ENCODE data around the gene SPAG16. TPM values are rescaled to one million over a fixed set of nuclear protein-coding genes. Genes with fewer than 3 reads are reported as not detected.

The SPAG16 gene
- total RNA-seq, 1 experiment from 2014 or later = 17.6 TPM

DNA sequence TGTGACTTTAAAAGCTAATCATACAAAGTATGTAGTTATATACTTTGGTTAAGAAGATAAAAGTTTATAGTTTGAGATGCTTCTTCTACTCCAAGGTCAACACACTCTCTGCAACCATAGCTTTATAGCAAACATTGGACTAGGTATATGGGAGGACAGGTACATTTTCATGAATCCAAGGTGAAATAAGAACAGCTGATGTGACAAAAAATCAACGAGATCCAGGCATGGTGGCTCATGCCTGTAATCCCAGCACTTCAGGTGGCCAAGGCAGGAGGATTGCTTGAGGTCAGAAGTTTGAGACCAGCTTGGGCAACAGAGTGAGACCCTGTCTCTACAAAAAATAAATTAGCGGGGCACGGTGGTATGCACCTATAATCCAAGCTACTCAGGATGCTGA lies 963.3 kb downstream of the SPAG16 start:
- no peaks in the 10 kb centered on the region for H3K36me3 ChIP-seq
- H3K27me3 ChIP-seq (replicated peaks) = no peaks in the 10 kb centered on the region; the same call in 1 of the 2 replicates
- DNase-seq (ENCODE audit: low read depth in 1 of 2, low spot score in 2 of 2) = no peak
- no peaks in the 10 kb centered on the region for H3K4me1 ChIP-seq (replicated peaks)
- H3K4me3 ChIP-seq = no peak overlapping the region
- no peaks in the 10 kb centered on the region for H3K9me3 ChIP-seq (replicated peaks)
- H3K27ac ChIP-seq = no peak overlapping the region

DNA sequence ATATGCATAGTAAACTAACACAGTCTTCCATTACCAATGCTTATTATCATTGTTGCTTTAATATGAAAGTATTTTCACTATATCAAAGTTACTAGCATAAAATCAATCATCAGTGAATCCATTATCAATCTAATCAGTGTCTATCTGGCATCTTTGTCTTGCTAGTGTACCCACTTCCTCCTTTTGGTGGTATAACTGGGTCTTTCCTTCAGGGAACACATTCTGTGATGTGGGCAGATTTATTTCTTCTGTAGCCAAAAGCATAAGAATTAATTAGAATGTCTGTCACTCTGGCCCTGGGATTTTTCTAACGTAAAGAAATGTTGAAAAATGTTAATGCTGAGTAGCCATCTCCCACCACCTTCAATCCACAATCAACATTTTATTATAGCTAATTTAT lies 970.8 kb downstream of the SPAG16 start:
- no peak overlapping the region for H3K4me3 ChIP-seq
- no peaks in the 10 kb centered on the region for H3K9me3 ChIP-seq (replicated peaks)
- no peak for DNase-seq (ENCODE audit: low read depth in 1 of 2, low spot score in 2 of 2)
- H3K4me1 ChIP-seq (replicated peaks) = no peaks in the 10 kb centered on the region
- H3K36me3 ChIP-seq = no peaks in the 10 kb centered on the region
- no peak overlapping the region for H3K27ac ChIP-seq
- no peaks in the 10 kb centered on the region for H3K27me3 ChIP-seq (replicated peaks)

DNA sequence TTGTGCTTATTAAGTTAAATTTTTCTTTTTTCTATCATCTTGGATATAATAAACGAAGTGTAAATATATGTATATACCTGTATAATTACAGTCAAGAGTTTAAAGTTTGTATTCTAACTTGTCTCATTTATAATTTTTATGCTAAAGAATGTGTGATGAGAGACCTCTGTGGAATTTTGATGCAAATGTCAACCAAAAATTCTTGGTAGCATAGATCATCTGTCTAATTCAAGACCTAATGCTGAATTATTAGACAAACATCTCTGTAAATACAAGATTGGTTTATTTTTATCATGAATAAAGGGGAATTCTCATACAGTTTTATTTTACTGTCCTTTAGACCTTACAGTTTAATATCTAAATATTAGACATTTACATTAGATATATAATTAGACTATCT lies 977.4 kb downstream of the SPAG16 start:
- Histone ChIP-seq H3K4me3 (no peak overlapping the region), H3K4me1 (replicated peaks) (no peaks in the 10 kb centered on the region), H3K9me3 (replicated peaks) (no peaks in the 10 kb centered on the region), H3K27me3 (replicated peaks) (no peaks in the 10 kb centered on the region), H3K36me3 (no peaks in the 10 kb centered on the region), H3K27ac (no peak overlapping the region)
- no peak for DNase-seq (ENCODE audit: low read depth in 1 of 2, low spot score in 2 of 2)

DNA sequence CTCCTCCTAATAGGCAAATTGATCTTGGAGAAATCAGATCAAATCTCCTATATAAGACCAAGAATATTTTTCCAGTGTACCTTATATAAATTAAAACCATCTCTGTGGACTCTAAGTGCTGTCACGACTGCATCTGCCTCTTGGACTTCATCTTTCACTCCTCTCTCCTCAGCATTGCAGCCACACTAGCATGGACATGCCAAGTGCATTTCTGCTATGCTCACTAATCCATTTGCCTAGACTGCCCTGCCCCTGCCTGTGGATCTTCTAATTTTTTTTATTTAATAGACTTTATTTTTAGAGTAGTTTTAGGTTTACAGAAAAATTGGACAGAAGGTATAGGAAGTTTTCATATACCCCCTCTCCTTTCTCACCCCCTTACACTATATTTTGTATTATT lies 979.9 kb downstream of the SPAG16 start:
- Histone ChIP-seq H3K4me1 (replicated peaks) (no peaks in the 10 kb centered on the region), H3K27me3 (replicated peaks) (no peaks in the 10 kb centered on the region), H3K4me3 (no peak overlapping the region), H3K36me3 (no peaks in the 10 kb centered on the region), H3K27ac (no peak overlapping the region), H3K9me3 (replicated peaks) (no peaks in the 10 kb centered on the region)
- no peak for DNase-seq (ENCODE audit: low read depth in 1 of 2, low spot score in 2 of 2)

GRCh38 chr2:214265991-214266489 lies 981.8 kb downstream of the SPAG16 start:
- H3K27ac ChIP-seq = no peak overlapping the region
- H3K27me3 ChIP-seq (replicated peaks) = no peaks in the 10 kb centered on the region
- H3K36me3 ChIP-seq = no peaks in the 10 kb centered on the region
- no peaks in the 10 kb centered on the region for H3K4me1 ChIP-seq (replicated peaks)
- no peak overlapping the region for H3K4me3 ChIP-seq
- no peaks in the 10 kb centered on the region for H3K9me3 ChIP-seq (replicated peaks)
- no peak for DNase-seq (ENCODE audit: low read depth in 1 of 2, low spot score in 2 of 2)

DNA sequence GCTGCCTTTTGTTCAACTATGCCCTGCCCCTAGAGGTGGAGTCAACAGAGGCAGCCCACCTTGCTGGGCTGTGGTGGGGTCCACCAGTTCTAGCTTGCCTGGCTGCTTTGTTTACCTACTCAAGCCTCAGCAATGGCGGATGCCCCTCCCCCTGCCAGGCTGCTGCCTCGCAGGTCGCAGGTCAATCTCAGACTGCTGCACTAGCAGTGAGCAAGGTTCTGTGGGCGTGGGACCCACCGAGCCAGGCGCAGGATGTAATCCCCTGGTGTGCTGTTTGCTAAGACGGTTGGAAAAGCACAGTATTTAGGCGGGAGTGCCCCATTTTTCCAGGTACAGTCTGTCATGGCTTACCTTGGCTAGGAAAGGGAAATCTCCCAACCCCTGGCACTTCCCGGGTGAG lies 993.6 kb downstream of the SPAG16 start:
- no peaks in the 10 kb centered on the region for H3K27me3 ChIP-seq (replicated peaks)
- H3K4me3 ChIP-seq = no peak overlapping the region
- H3K27ac ChIP-seq = no peak overlapping the region
- DNase-seq (ENCODE audit: low read depth in 1 of 2, low spot score in 2 of 2) = no peak
- no peaks in the 10 kb centered on the region for H3K36me3 ChIP-seq
- H3K4me1 ChIP-seq (replicated peaks) = no peaks in the 10 kb centered on the region
- no peaks in the 10 kb centered on the region for H3K9me3 ChIP-seq (replicated peaks)

DNA sequence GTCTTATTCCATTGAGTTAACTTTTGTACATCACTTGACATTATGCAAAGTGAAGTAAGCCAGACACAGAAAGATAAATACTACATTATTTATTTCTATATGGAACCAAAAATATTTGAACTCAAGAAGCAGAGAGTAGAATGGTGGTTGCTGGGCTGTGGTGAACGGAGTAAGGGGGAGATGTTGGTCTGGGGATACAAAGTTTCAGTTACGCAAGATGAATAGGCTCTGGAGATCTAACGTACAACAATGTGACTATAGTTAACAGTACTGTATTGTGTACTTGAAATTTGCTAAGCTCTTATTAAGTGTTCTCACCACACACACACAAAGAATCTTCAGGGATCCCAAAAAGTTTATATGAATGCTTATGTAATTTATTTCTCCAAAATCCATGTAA lies 1001.7 kb downstream of the SPAG16 start:
- H3K9me3 ChIP-seq (replicated peaks) = no peaks in the 10 kb centered on the region
- no peak overlapping the region for H3K4me3 ChIP-seq
- no peak for DNase-seq (ENCODE audit: low read depth in 1 of 2, low spot score in 2 of 2)

DNA sequence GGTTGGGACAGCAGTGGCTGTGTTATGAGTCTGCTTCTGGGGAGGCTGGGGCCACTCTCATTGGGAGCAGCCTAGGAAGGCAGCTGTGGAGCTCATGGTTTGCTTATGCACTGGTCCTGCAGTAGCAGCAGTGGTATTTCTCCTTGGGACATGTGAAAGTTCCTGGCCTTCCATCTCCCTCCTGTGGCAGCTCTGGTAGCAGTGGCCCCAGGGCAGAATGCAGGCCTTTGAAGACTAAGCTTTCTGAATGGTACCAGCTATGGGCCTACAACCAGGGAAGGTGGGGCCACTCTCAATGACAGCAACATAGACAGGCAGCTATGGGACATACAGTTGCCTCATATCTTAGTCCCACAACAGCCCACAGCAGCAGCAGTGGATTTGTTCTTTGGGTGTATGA lies 1009.3 kb downstream of the SPAG16 start:
- no peak for DNase-seq (ENCODE audit: low read depth in 1 of 2, low spot score in 2 of 2)
- no peak overlapping the region for H3K4me3 ChIP-seq
- H3K27ac ChIP-seq = no peak overlapping the region
- H3K9me3 ChIP-seq (replicated peaks) = peaks cover 11% of the 10 kb centered on the region; the same call in 1 of the 2 replicates
- H3K4me1 ChIP-seq (replicated peaks) = no peaks in the 10 kb centered on the region
- H3K36me3 ChIP-seq = no peaks in the 10 kb centered on the region
- H3K27me3 ChIP-seq (replicated peaks) = no peaks in the 10 kb centered on the region

More for the DNA sequence above, 1001.7 kb downstream of the SPAG16 start:
- H3K27me3 ChIP-seq (replicated peaks) = no peaks in the 10 kb centered on the region
- H3K36me3 ChIP-seq = no peaks in the 10 kb centered on the region
- H3K4me1 ChIP-seq (replicated peaks) = no peaks in the 10 kb centered on the region
- H3K27ac ChIP-seq = no peak overlapping the region

- Histone ChIP-seq H3K36me3 (no peaks in the 10 kb centered on the region), H3K4me1 (replicated peaks) (no peaks in the 10 kb centered on the region), H3K9me3 (replicated peaks) (peaks cover 11% of the 10 kb centered on the region; the same call in 1 of the 2 replicates), H3K4me3 (no peak overlapping the region), H3K27ac (no peak overlapping the region), H3K27me3 (replicated peaks) (no peaks in the 10 kb centered on the region)
- no peak for DNase-seq (ENCODE audit: low read depth in 1 of 2, low spot score in 2 of 2)
Observed at GRCh38 chr2:214294426-214294825, 1010.2 kb downstream of the SPAG16 start.

DNA sequence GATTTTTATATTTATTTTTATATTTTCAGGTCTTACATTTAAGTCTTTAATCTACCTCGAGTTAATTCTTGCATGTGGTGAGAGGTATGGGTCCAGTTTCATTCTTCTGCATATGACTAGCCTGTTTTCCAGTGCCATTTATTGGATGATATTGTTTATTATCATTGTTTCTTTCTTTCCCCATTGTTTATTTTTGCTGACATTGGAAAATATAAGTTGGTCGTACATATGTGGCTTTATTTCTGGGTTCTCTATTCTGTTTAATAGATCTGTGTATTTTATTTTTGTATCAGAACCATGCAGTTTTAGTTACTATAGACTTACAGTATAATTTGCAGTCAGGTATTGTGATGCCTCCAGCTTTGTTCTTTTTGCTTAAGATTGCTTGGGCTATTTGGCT lies 1013.2 kb downstream of the SPAG16 start:
- H3K4me3 ChIP-seq = no peak overlapping the region
- H3K9me3 ChIP-seq (replicated peaks) = peaks cover 8% of the 10 kb centered on the region; the same call in 1 of the 2 replicates
- H3K27me3 ChIP-seq (replicated peaks) = no peaks in the 10 kb centered on the region

GRCh38 chr2:214310319-214310718 lies 1026.1 kb downstream of the SPAG16 start:
- H3K9me3 ChIP-seq (replicated peaks) = no peaks in the 10 kb centered on the region
- H3K27me3 ChIP-seq (replicated peaks) = no peaks in the 10 kb centered on the region
- H3K4me1 ChIP-seq (replicated peaks) = no peaks in the 10 kb centered on the region
- H3K4me3 ChIP-seq = no peak overlapping the region
- DNase-seq (ENCODE audit: low read depth in 1 of 2, low spot score in 2 of 2) = no peak
- H3K27ac ChIP-seq = no peak overlapping the region
- no peaks in the 10 kb centered on the region for H3K36me3 ChIP-seq

More for the DNA sequence above, 1013.2 kb downstream of the SPAG16 start:
- H3K36me3 ChIP-seq = no peaks in the 10 kb centered on the region
- no peak overlapping the region for H3K27ac ChIP-seq
- no peak for DNase-seq (ENCODE audit: low read depth in 1 of 2, low spot score in 2 of 2)
- no peaks in the 10 kb centered on the region for H3K4me1 ChIP-seq (replicated peaks)

DNA sequence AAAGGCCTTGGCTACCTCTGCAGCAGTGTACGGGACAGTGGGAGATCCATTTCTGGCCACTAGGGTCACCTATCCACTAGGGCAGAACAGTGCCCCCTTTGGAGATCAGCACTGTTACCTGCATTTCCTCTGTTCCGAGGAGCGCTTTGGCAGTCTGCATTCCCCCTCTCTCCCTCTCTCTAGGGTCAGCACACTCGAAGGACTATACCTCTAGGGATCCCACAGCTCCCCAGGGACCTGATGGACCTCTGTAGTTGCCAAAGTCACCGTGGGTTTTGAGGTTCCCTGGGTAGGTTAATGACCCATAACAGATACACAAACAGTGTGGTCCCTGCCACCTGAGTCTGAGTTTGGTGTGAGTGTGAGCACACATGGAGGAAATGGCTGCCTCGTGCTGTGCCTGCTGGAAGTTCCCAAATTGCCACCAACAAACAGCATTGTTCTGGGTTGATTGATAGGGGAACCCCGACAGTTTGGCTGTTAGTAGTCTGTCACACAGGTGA lies 1026.8 kb downstream of the SPAG16 start:
- no peaks in the 10 kb centered on the region for H3K9me3 ChIP-seq (replicated peaks)
- no peak overlapping the region for H3K27ac ChIP-seq
- no peak for DNase-seq (ENCODE audit: low read depth in 1 of 2, low spot score in 2 of 2)
- no peaks in the 10 kb centered on the region for H3K27me3 ChIP-seq (replicated peaks)
- H3K4me3 ChIP-seq = no peak overlapping the region
- H3K4me1 ChIP-seq (replicated peaks) = no peaks in the 10 kb centered on the region
- no peaks in the 10 kb centered on the region for H3K36me3 ChIP-seq

GRCh38 chr2:214311931-214312749 lies 1027.9 kb downstream of the SPAG16 start:
- Histone ChIP-seq H3K27me3 (replicated peaks) (no peaks in the 10 kb centered on the region), H3K4me1 (replicated peaks) (no peaks in the 10 kb centered on the region), H3K36me3 (no peaks in the 10 kb centered on the region), H3K4me3 (no peak overlapping the region), H3K9me3 (replicated peaks) (no peaks in the 10 kb centered on the region), H3K27ac (no peak overlapping the region)
- no peak for DNase-seq (ENCODE audit: low read depth in 1 of 2, low spot score in 2 of 2)

DNA sequence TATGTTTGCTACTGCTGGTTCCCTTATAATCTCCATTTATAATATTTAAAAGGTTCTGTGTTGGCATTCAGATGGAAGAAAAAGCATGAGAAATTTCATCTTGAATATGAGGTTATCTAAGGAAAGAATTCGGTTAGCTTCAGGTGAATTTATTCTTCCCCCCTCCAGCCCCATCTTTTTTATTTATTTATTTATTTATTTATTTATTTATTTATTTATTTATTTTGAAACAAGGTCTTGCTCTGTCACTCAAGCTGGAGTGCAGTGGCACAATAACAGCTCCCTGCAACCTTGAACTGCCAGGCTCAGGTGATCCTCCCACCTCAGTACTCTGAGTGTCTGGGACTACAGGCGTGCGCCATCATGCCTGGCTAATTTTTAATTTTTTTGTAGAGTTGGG lies 1031.1 kb downstream of the SPAG16 start:
- no peaks in the 10 kb centered on the region for H3K9me3 ChIP-seq (replicated peaks)
- DNase-seq (ENCODE audit: low read depth in 1 of 2, low spot score in 2 of 2) = no peak
- no peaks in the 10 kb centered on the region for H3K4me1 ChIP-seq (replicated peaks)
- no peaks in the 10 kb centered on the region for H3K27me3 ChIP-seq (replicated peaks)
- no peak overlapping the region for H3K4me3 ChIP-seq
- H3K36me3 ChIP-seq = no peaks in the 10 kb centered on the region
- no peak overlapping the region for H3K27ac ChIP-seq
